ENCODE measurements around the gene CARD10. TPM values are rescaled to one million over a fixed set of nuclear protein-coding genes. Genes with fewer than 3 reads are reported as not detected.
A peak's percentile ranks its signal among the peaks of the same experiment; 100 is the strongest.

CARD10 gene
- polyA plus RNA-seq, 1 donor from 2014 or later = 0.36 TPM

- Histone ChIP-seq H3K79me2 (replicated peaks; ENCODE audit: insufficient read depth, low read length) (no peaks in the 10 kb centered on the region), H3K4me2 (ENCODE audit: low read length) (no peak overlapping the region), H4K20me1 (ENCODE audit: insufficient read depth) (no peaks in the 10 kb centered on the region), H3K27me3 (ENCODE audit: insufficient read depth, low read depth, low read length) (peaks cover 31% of the 10 kb centered on the region), H3K27ac (ENCODE audit: low read length) (no peak overlapping the region), H3F3A (ENCODE audit: insufficient read depth, low read length, poor library complexity, severe bottlenecking) (no peaks in the 10 kb centered on the region), H2AFZ (ENCODE audit: low read depth, low read length) (no peak overlapping the region), H3K4me3 (ENCODE audit: low read length) (no peak overlapping the region), H3K9me2 (ENCODE audit: insufficient read depth, low read length) (no peaks in the 10 kb centered on the region), H3K9me3 (ENCODE audit: low read length) (no peaks in the 10 kb centered on the region), H3K36me3 (ENCODE audit: insufficient read depth, low read length) (no peaks in the 10 kb centered on the region), H3K9ac (ENCODE audit: low read length) (no peak overlapping the region)
- no peak for TF ChIP-seq TAF1 (IDR thresholded peaks at IDR 0.05; ENCODE audit: low read depth)
- no peak for TF ChIP-seq REST (IDR thresholded peaks at IDR 0.05; ENCODE audit: borderline replicate concordance)
- no peak for TF ChIP-seq CTCF (IDR thresholded peaks at IDR 0.05; ENCODE audit: poor library complexity, severe bottlenecking)
- no peak for TF ChIP-seq EZH2 (IDR thresholded peaks at IDR 0.05; ENCODE audit: borderline replicate concordance, insufficient read depth, low read length, poor library complexity, severe bottlenecking)
- TF ChIP-seq SMC3 (conservative IDR thresholded peaks at IDR 0.05; ENCODE audit: poor library complexity) = no peak
- TF ChIP-seq RAD21 (conservative IDR thresholded peaks at IDR 0.05) = no peak
- no peak for TF ChIP-seq MXI1 (conservative IDR thresholded peaks at IDR 0.05; ENCODE audit: poor library complexity, severe bottlenecking)
- no peak for TF ChIP-seq EP300 (conservative IDR thresholded peaks at IDR 0.05; ENCODE audit: poor library complexity, severe bottlenecking)
- no peak for TF ChIP-seq POLR2AphosphoS5 (IDR thresholded peaks at IDR 0.05)
Observed at GRCh38 chr22:37563153-37564081, 44.2 kb upstream of the CARD10 start.

- no peaks in the 10 kb centered on the region for H3K9me2 ChIP-seq (ENCODE audit: insufficient read depth, low read length)
- H3K9me3 ChIP-seq (ENCODE audit: low read length) = no peaks in the 10 kb centered on the region
- no peak overlapping the region for H3K27ac ChIP-seq (ENCODE audit: low read length)
- H3K36me3 ChIP-seq (ENCODE audit: insufficient read depth, low read length) = no peaks in the 10 kb centered on the region
- H4K20me1 ChIP-seq (ENCODE audit: insufficient read depth) = no peaks in the 10 kb centered on the region
- TF ChIP-seq POLR2AphosphoS5 (IDR thresholded peaks at IDR 0.05) (no peak), CTCF (IDR thresholded peaks at IDR 0.05; ENCODE audit: poor library complexity, severe bottlenecking) (peak; percentile 30)
- H3F3A ChIP-seq (ENCODE audit: insufficient read depth, low read length, poor library complexity, severe bottlenecking) = no peaks in the 10 kb centered on the region
- H3K4me3 ChIP-seq (ENCODE audit: low read length) = no peak overlapping the region
- H3K9ac ChIP-seq (ENCODE audit: low read length) = no peak overlapping the region
- H3K4me2 ChIP-seq (ENCODE audit: low read length) = no peak overlapping the region
- peaks cover 31% of the 10 kb centered on the region for H3K27me3 ChIP-seq (ENCODE audit: insufficient read depth, low read depth, low read length)
- no peak overlapping the region for H2AFZ ChIP-seq (ENCODE audit: low read depth, low read length)
- no peaks in the 10 kb centered on the region for H3K79me2 ChIP-seq (replicated peaks; ENCODE audit: insufficient read depth, low read length)
Observed at GRCh38 chr22:37562049-37562875, 43.0 kb upstream of the CARD10 start.
